Heart left ventricle (tissue), 13 donors: Measurements from ENCODE around the gene VENTX.
"Not testable (repeated sequence)": the region's sequence is repeated elsewhere in the genome, so short reads cannot be mapped to it uniquely, and the experiment has no call there.

Source experiments
- POLR2A ChIP-seq, 2 donors: fragments of 450-650 bp; IDR thresholded peaks; one replicate each; pipeline ENCODE4 v1.6.1; 2017; ENCODE audit warnings: antibody characterized with exemption in 2 of 2, mild to moderate bottlenecking in 2 of 2, moderate library complexity in 2 of 2
- TF ChIP-seq, protein P1 (sequence below), 12 donors: fragments of 200-600 bp; sonication (generic) in 4 of 12; IDR thresholded peaks; one replicate each; pipeline versions ENCODE4 v1.5.0 to v1.8.0; 2018 to 2022; ENCODE audit warnings: antibody characterized with exemption in 12 of 12, mild to moderate bottlenecking in 5 of 12
- donor health status: ischemic (EF 13 %, LVEDD 7.1; RV severe dilation, severe dysfunction).
- donor health status: DM: no; HTN: yes; CAD: no.
- donor health status: DM: no; HTN: no; CAD: no.
- donor health status: ischemic (EF 25% LVEDD 6.9; RV normal size, moderate dysfunction).
- donor health status: ischemic (EF 25% LVEDD 5.7; RV mildly dilated, moderate dysfunction).
- donor health status: ischemic (EF 35%, LVEDD 5.7; RV mildly dilated, moderate dysfunction).
- donor health status: nonischemic (EF 11% LVEDD 7.7; RV severe dilation, severe dysfunction).
- donor health status: DM: yes; HTN: yes; CAD: no.
- donor health status: PGD.
- donor health status: ischemic (EF 29% LVEDD 5.4; RV normal size, mild dysfunction).
- donor health status: nonischemic (EF 23%, LVEDD 6.1; RV moderate dilation, normal function).

DNA sequence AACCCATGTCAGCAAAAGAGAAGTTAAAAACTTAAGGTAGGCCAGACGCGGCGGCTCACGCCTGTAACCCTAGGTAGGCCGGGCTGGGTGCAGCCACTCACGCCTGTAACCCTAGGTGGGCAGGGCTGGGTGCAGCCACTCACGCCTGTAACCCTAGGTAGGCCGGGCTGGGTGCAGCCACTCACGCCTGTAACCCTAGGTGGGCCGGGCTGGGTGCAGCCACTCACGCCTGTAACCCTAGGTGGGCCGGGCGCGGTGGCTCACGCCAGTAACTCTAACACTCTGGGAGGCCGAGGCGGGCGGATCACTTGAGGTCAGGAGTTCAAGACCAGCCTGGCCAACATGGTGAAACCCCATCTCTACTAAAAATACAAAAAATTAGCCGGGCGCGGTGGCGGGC lies 15.9 kb upstream of the VENTX start:
- TF ChIP-seq, protein P1, sequence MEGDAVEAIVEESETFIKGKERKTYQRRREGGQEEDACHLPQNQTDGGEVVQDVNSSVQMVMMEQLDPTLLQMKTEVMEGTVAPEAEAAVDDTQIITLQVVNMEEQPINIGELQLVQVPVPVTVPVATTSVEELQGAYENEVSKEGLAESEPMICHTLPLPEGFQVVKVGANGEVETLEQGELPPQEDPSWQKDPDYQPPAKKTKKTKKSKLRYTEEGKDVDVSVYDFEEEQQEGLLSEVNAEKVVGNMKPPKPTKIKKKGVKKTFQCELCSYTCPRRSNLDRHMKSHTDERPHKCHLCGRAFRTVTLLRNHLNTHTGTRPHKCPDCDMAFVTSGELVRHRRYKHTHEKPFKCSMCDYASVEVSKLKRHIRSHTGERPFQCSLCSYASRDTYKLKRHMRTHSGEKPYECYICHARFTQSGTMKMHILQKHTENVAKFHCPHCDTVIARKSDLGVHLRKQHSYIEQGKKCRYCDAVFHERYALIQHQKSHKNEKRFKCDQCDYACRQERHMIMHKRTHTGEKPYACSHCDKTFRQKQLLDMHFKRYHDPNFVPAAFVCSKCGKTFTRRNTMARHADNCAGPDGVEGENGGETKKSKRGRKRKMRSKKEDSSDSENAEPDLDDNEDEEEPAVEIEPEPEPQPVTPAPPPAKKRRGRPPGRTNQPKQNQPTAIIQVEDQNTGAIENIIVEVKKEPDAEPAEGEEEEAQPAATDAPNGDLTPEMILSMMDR (IDR thresholded peaks at IDR 0.05), result not testable (repeated sequence)
- TF ChIP-seq POLR2A (IDR thresholded peaks at IDR 0.05), result not testable (repeated sequence)
